ENCODE measurements around the gene USP15. TPM values are rescaled to one million over a fixed set of nuclear protein-coding genes. Genes with fewer than 3 reads are reported as not detected.
"Not testable (repeated sequence)": the region's sequence is repeated elsewhere in the genome, so short reads cannot be mapped to it uniquely, and the experiment has no call there.

The USP15 gene
- total RNA-seq, 1 experiment from 2014 or later, result 27.1 TPM

DNA sequence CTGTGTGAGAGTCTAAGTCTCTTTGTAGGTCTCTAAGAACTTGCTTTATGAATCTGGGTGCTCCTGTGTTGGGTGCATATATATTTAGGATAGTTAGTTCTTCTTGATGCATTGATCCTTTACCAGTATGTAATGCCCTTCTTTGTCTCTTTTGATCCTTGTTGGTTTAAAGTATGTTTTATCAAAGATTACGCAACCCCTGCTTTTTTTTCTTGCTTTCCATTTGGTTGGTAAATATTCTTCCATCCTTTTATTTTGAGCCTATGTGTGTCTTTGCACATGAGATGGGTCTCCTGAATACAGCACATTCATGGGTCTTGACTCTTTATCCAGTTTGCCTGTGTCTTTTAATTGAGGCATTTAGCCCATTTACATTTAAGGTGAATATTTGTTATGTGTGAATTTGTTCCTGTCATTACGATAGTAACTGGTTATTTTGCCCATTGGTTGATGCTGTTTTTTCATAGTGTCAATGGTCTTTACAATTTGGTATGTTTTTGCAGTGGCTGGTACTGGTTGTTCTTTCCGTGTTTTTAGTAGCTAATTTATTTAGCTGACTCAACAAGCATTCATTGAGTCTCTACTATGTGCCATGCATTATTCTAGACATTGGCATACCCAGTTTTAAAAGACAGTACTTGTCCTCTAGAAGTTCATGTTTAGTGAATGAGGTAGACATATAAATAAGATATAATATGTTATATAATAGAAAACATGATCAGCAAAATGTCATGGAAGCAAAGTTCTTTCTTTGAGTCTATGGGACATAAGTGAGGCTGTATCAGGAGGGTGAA is 108.4 kb downstream of the USP15 start:
- DNase-seq (ENCODE audit: low spot score), result not testable (repeated sequence)

DNA sequence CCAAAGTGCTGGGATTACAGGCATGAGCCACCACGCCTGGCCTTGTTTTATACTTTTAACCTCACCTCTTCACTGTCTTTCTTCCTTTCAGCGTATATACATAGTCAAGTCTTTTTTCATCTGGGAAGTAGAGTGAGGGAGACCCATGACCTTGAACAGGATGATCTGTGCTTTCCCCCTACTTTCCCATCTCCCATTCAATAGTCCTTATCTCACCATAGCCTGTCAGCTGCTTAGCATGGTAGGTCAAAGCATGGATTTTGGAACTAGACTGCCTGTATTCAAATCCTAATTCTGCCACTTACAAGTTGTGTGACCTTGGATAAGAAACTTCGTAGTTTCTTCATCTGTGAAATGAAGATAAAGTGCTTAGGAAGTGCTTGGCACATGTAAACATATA is 110.0 kb downstream of the USP15 start:
- no peak for DNase-seq (ENCODE audit: low spot score)

DNA sequence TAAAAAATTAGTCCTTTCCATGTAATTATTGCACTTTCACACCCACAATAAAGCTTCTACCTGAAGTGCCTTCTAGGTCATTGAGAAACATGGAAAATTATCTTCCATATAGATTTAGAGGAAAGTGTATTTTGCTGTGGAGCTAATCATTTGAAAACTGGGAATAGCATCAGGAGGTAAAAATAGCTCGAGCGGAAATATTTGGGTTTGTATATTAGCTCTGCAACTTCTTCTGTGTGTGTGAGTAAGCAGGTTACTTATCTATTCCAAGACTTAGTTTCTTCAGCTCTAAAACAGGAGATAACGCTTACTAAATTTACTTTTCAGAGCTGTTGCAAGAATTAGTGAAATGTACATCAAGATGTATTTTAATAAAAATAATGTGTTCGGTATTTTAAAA is 111.5 kb downstream of the USP15 start:
- no peak for DNase-seq (ENCODE audit: low spot score)

DNA sequence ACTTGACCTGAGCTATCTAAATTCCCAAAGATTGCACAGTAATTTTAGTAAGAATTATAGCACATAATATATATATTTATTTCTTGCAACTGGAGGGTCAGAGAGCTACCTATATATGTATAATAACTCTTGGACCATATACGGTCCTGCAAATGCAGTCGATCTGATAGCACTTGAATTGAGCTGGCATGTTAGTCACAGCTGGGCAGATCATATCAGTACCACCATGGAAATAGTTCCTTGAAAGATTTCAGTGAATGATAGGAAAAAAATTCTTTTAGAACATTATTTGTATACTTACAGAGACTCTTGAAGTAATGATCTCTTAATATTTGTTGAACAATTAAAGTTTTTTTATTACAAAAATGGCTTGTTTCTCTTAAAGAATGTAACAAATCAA is 111.9 kb downstream of the USP15 start:
- no peak for DNase-seq (ENCODE audit: low spot score)

DNA sequence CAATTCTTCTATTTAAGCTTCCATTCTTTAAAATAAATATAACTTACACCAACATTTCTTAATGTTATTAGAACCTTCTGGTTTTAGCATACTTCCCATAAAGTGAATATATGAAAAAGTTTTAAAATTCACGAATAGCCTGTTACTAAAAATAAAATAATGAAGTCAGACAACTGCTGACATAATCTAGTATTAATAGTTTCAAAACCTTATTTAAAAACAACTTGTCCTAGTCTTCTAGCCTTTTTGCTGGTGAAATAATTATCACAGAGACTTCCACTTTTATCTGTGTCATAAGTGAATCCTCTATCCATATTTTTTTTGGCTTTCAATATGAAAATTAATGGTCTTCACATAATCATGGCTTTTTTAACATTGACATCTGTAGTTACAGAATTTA is 112.6 kb downstream of the USP15 start:
- no peak for DNase-seq (ENCODE audit: low spot score)

DNA sequence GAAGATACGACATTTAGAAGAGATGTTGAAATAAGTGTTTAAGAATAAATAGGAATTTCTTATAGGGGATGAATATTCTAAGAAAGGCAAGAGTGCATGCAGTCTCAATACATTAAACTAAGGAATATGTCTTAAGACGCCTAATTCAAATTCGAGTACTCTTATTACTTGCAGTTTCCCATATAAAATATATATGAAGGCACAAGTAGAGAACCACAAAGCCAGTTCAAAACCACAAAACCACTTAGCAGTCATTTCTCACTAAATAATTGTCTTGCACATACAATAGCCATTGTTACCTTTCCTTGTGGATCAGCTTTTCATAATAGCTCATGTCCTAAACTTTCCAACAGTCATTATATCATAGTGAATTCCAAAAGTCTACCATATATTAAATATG is 115.4 kb downstream of the USP15 start:
- DNase-seq (ENCODE audit: low spot score), result no peak

DNA sequence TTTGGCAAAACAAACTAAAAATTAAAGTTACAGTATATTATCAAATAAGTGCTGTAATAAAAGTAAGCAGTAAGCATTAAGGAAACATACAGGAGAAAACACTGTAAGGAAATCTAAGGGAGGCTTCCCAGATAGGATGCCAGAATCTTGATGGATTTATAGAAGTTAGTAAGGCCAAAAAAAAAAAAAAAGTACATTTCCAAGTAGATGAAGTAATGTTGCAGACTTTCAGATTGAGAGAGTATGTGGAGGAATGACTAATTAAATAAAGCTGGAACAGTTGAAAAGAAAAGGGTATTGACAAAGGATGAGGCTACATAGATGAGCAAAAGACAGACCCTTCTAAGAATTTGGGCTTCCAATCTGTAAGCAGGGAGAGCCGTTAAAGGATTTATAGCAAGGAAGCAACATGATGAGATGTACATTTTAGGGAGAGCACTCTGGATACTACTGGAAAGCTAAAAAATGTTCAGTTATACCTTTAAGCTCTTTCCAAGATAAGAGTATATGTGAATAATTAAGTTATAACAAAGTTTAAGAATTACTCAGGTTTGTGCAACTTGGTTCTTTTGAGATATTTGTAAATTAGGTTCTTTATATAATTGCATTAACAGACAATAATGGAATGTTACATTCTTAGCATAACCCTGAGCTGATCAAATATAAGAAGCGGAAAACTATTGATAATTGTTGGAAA is 119.0 kb downstream of the USP15 start:
- DNase-seq (ENCODE audit: low spot score), result no peak

DNA sequence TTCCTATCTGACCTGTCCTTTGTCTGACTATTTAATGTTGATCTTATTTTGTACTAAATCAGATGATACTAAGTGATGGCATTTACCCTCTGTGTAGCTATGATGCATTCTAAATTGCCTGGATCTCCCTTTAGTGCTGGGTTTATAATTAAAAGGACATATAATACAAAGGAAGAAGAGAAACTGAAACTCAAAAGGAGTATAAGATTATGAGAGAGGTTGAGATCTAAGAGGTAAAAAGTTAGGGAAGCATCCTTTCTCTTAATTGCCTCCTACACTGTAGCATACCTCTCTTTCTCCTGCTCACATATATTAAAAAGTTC is 119.5 kb downstream of the USP15 start:
- no peak for DNase-seq (ENCODE audit: low spot score)

DNA sequence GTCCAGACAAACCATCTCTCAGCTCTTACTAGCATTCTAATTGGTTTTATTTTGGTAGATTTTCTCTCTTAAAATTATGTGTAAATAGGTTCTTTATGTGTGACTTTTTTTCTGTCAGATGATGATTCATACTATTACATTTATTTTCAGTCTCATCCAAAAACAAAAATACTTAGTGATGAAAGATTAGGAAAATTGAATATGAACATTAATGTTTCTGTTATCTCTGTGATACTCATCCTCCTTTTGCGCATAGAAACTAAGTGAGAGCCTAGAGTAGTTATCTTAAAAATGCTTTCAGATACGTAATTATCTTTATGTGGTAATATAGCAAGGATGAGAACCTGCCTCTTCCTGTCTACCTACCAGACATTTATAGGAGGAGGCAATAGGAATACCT is 122.3 kb downstream of the USP15 start:
- DNase-seq (ENCODE audit: low spot score), result no peak

DNA sequence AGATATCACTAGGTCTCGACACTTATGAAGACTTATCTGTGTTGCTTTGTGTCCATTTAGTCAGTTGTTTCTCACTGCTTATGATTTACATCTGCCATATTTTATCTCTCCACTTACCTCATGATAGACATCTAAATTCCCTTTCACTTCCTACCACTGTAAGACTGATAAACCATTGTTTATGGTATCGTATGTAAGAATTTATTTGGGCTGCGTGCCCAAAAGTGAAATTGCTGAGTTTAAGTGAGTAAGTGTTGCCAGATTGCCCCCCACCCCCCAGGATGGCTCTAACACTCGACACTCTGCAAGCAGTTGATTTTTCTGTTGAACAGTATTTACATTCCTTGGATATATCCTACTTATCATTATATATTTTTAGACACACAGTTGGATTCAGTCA is 136.5 kb downstream of the USP15 start:
- DNase-seq (ENCODE audit: low spot score), result no peak

DNA sequence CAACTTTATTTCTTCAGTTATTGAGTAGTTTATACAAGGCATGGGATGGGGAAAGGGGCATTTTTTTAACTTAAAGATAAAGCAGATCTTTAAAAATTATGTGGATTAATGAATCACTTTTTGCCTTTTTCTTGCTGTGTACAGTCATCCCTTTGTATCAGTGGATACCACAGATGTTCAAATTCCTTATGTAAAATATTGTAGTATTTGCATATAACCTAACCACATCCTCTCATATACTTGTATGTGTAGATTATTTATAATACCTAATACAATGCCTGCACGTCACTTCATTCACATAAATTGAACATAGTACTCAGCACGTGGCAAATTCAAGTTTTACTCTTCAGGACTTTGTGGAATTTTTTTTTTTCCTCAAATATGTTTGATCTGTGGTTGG is 139.9 kb downstream of the USP15 start:
- no peak for DNase-seq (ENCODE audit: low spot score)

DNA sequence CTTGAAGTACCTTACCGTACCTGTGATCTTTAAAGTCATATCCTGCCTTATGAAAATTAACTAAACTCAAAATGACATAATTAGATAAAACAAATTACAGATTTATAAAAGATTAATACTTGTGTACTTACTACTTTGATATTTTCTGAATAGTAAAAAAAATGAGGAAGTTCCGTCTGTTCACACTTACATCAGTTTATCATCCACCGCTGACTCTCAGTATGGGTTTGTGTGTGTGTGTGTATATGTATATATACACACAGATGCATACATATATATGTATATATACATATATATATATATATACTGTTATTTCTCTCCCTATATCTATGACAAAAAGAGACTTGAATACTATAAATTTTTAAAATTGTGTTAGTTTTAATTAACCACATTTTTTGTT is 141.4 kb downstream of the USP15 start:
- DNase-seq (ENCODE audit: low spot score), result no peak

DNA sequence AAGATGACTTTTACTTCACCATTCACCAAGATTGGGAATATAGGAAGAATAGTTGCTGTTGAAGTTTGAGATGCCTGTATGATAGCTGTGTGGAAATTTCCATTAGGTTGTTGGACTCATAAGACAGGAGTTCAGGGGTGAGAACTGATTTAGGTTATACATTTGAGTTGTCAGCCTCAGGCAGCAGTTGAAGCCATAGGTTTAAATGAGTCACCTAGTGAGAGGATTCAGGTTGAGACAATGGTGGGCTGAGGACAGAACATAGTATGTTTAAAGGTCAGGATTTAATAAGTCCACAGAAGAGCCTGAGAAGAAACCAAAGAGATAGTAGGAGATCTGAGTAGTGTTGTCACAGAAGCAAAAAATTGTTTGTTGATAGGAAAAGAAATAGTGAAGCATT is 142.8 kb downstream of the USP15 start:
- no peak for DNase-seq (ENCODE audit: low spot score)

DNA sequence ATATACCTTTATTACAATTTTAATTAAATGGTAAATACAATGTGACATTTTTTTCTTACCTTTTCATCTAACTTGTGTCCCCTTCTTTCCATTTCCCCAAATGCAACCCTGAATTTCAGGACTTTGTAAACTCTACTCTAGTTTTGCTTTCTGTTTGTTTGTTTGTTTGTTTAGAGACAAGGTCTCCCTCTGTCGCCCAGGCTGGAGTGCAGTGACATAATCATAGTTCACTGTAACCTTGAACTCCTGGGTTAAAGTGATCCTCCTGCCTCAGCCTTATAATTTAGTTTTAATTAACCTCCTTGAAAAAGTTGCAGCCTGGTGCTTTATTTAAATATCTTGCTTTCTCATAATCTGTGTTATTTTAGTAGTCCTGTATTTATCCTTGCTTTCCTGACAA is 147.4 kb downstream of the USP15 start:
- DNase-seq (ENCODE audit: low spot score), result no peak

DNA sequence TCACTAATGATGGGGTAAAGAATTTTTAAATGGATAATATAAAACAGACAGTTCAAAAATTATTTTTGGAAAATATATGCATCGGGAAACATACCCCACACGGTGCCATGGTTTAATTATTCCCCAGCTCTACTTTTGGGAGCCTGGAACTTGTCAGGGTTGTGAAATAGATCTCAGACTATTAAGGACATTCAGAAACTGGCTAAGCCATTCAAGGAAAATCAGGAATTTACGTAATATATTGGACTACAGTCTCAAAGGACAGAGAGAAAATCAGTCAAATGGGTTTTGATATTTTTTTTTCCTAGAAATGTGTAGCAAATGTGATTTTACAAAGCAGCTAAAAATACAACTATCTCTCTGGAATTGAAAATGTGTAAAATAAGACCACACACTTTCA is 148.9 kb downstream of the USP15 start:
- DNase-seq (ENCODE audit: low spot score), result no peak

DNA sequence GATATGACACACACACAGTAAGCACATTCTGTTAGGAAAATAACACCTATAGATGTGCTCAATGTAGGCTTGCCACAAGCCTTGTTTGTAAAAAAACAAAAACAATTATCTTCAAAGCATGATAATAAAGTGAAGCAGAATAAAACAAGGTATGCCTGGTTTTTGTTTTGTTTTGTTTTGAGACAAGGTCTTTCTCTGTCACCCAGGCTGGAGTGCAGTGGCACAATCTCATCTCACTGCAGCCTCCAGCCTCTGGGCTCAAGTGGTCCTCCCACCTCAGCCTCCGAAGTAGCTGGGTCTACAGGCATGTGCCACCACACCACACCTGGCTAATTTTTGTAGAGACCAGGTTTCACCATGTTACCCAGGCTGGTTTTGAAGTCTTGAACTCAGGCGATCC is 154.0 kb downstream of the USP15 start:
- DNase-seq (ENCODE audit: low spot score), result no peak

DNA sequence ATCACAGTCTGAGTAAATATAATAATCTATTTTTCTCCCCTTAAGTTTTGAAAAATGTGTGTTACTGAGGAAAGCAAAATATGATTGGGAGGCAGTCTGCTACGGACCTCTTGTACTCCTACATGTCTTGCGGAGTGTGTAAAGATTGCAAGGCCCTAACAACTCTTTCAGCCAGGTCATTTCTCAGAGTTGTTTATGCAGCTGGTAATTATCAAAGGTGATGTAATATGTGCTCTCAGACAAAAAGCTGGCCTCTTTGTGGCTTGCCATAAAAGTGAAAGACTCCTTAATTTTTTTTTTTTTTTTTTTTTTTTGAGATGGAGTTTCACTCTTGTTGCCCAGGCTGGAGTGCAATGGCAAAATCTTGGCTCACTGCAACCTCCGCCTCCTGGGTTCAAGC is 165.9 kb downstream of the USP15 start:
- DNase-seq (ENCODE audit: low spot score), result no peak

DNA sequence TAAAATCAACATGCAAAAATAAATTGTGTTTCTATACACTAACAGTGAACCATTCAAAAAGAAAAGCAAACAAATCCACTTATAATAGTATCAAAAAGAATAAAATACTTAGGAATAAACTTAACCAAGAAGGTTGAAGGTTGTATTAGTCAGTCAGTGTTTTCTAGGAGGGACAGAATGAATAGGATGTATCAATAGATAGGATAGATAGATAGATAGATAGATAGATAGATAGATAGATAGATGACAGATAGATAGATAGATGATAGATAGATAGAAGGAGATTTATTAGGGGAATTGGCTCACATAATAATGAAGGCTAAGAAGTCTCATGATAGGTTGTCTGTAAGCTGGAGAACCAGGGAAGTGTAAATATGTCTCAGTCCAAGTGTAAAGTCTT is 169.3 kb downstream of the USP15 start:
- DNase-seq (ENCODE audit: low spot score), result no peak

DNA sequence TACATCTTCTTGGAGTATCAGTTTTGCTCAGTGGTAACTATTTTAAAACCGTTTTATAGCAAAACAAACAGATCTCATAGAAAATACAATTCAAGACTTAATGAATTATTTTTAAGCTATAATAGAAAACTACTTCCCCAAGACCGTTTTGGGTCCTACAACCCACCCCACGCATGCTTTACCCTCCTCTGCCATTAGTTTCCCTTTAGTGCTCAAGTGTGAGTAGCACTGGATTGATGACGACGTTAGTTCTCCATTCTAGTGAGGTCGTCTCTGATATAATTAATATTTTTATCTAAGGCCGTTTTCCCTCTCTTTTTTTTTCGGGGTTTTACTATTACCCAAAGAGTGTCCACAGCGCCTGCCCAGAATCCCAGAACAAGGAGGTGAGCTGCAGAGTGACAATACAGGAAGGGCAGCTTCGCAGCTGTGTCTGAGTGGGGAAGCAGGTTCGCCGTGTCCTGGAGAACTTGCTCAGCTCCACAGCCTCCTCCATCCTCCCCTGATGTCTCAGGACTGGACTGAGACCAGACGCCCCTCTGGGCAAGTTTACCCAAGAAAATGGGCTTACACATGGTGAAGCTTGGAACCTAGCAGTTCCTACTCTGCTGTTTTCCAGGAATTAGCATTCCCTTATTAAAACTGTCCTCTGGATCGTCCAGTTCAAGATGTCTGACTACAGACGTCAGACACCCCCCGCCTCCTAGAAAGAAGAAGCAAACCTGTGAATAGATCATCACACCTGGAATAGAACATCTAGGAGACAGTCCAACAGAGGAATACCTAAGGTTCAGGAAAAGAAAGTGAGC is 174.5 kb downstream of the USP15 start:
- peak; percentile 19 for DNase-seq (ENCODE audit: low spot score)

DNA sequence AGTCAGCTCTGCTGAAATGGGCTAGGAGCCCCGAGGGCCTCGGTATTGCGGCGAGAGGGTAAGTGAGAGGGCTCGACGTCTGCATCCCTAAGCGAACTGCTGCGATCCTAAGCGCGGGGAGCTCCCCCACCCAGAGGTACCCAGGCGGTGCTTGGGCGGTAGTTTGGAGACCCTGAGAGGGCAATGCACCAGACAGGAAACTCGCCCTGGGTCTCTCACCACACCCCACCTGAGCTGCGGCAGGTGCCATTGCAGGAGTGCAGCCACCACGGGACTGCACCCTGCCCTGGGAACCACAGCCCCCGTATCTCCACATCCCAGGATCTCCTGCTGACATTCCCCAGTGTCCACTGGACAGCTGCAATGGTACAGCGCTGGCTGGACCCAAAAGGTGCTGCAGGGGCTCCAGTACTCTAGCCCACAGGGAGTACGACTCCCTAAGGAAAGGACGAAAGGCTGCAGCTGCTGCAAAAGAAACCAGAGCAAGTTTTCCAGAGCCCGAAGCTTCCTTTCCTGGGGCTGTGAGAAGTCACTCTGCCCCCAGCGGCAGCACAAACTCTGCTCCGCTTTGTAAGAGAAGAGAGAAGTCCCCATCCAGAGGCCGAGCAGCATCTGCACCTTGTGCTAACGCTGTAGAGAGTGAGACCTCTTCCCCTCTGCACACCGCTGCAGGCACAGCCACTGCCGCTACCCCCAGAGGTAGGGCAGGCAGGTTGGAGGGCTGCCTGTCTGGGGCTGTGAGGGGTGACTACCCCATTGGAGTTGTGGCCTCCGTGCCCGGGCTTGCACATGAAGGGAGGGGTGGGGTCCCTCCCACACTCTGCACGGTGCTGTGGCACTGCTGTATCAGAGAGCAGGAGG is 175.3 kb downstream of the USP15 start:
- DNase-seq (ENCODE audit: low spot score), result peak; percentile 67

DNA sequence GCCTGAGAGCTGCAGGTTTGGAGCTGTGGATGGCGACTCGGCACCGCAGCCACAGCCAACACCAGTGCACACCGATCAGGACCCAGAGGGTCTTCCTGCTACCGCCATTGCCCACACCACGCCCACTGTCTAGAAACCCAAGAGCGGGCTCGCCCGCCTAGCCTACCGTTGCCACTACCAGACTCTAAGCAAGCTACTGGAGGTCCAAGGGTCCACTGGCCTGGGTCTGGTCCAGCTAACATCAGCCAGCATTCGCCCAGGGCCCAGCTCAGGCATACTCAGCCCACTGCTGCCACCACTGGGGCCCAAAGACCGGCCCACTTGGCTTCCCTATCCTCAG is 175.9 kb downstream of the USP15 start:
- DNase-seq (ENCODE audit: low spot score), result no peak

All from HT-29 (cell line).